CMK (cell line): ENCODE measurements around the gene HSPG2.
A peak's percentile ranks its signal among the peaks of the same experiment; 100 is the strongest.

Experiments
- DNase-seq: peaks from one replicate; pipeline ENCODE4 v3.0.0-alpha.2; 2010; ENCODE audit warnings: low read depth

Gene HSPG2

GRCh38 chr1:21879928-21880618 is 57.0 kb downstream of the HSPG2 start:
- no peak for DNase-seq

GRCh38 chr1:21878840-21879478 is 58.2 kb downstream of the HSPG2 start:
- no peak for DNase-seq

- no peak for DNase-seq
Measured at GRCh38 chr1:21878009-21878773, 58.9 kb downstream of the HSPG2 start.

- DNase-seq, result no peak
Measured at GRCh38 chr1:21876267-21876666, 60.8 kb downstream of the HSPG2 start.

- DNase-seq, result no peak
Measured at GRCh38 chr1:21875621-21876063, 61.5 kb downstream of the HSPG2 start.

- no peak for DNase-seq
Measured at GRCh38 chr1:21874778-21875547, 62.1 kb downstream of the HSPG2 start.

- no peak for DNase-seq
Measured at GRCh38 chr1:21874328-21874727, 62.8 kb downstream of the HSPG2 start.

- no peak for DNase-seq
Measured at GRCh38 chr1:21873761-21874160, 63.3 kb downstream of the HSPG2 start.

GRCh38 chr1:21873174-21873573 is 63.9 kb downstream of the HSPG2 start:
- DNase-seq, result no peak

GRCh38 chr1:21872445-21873079 is 64.5 kb downstream of the HSPG2 start:
- no peak for DNase-seq

- DNase-seq, result no peak
Measured at GRCh38 chr1:21871943-21872342, 65.2 kb downstream of the HSPG2 start.

GRCh38 chr1:21870611-21871010 is 66.5 kb downstream of the HSPG2 start:
- no peak for DNase-seq

GRCh38 chr1:21869620-21870121 is 67.4 kb downstream of the HSPG2 start:
- DNase-seq, result no peak

GRCh38 chr1:21868941-21869454 is 68.1 kb downstream of the HSPG2 start:
- DNase-seq, result no peak

- DNase-seq, result no peak
Measured at GRCh38 chr1:21868482-21868881, 68.6 kb downstream of the HSPG2 start.

GRCh38 chr1:21867451-21867996 is 69.6 kb downstream of the HSPG2 start:
- no peak for DNase-seq

- no peak for DNase-seq
Measured at GRCh38 chr1:21866707-21867043, 70.4 kb downstream of the HSPG2 start.

- peak; percentile 52 for DNase-seq
Measured at GRCh38 chr1:21865943-21866706, 71.0 kb downstream of the HSPG2 start.

- no peak for DNase-seq
Measured at GRCh38 chr1:21865609-21865942, 71.5 kb downstream of the HSPG2 start.

GRCh38 chr1:21864730-21865129 is 72.4 kb downstream of the HSPG2 start:
- DNase-seq, result no peak

- no peak for DNase-seq
Measured at GRCh38 chr1:21863981-21864380, 73.1 kb downstream of the HSPG2 start.
